Cortex of kidney (tissue), 1 donor: Measurements from ENCODE around the gene ATG10.
"Not testable (repeated sequence)": the region's sequence is repeated elsewhere in the genome, so short reads cannot be mapped to it uniquely, and the experiment has no call there.

Source experiments
- DNase-seq: peaks from one replicate; lab custom pipeline; 2025; lab: John Stamatoyannopoulos, UW

The ATG10 gene

GRCh38 chr5:82054004-82054710 lies 82.3 kb downstream of the ATG10 start:
- no peak for DNase-seq

DNA sequence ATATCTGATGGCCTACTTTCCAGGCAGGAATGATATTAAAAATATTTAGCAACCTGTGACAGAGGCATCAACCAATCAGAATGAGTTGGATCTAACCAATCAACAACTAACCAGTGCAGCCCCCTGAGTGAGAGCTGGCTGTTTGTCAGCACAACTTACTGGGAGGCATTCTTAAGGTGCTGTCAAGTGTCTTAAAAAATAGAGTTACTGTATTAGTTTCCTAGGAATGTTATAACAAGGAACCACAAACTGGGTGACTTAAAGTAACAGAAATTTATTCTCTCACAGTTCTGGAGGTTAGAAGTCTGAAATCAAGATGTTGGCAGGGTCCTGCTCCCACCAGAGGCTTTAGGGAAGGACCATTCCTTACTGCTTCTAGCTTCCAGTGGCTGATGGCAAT lies 85.2 kb downstream of the ATG10 start:
- no peak for DNase-seq

GRCh38 chr5:82058710-82059109 lies 86.9 kb downstream of the ATG10 start:
- no peak for DNase-seq

GRCh38 chr5:82066791-82067190 lies 95.0 kb downstream of the ATG10 start:
- DNase-seq: no peak

DNA sequence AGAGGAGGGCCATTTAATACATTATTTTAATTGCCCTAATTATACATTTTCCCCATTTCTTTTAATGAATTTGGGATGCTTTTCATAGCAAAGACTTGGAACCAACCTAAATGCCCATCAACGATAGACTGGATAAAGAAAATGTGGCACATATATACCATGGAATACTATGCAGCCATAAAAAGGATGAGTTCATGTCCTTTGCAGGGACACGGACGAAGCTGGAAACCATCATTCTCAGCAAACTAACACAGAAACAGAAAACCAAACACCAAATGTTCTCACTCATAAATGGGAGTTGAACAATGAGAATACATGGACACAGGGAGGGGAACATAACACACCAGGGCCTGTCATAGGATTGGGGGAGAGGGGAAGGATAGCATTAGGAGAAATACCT lies 96.2 kb downstream of the ATG10 start:
- DNase-seq: not testable (repeated sequence)

DNA sequence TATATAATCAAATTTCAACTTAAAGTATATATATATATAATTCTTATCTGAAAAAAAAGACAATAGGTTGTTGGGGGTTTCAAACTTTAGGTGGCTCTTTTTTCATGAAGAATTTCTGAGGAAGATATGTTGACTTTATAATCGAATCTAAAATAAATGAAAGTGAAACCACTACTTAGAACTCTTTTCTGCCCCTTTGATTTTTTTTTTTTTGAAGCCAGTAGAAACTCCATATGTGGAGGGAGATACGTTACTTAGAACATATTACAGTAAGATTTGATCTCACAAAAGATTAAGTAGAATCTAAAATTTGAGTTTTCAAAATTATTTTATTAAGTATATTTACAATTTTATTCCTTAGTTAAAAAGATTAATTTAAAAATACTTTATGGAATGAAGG lies 96.9 kb downstream of the ATG10 start:
- no peak for DNase-seq

DNA sequence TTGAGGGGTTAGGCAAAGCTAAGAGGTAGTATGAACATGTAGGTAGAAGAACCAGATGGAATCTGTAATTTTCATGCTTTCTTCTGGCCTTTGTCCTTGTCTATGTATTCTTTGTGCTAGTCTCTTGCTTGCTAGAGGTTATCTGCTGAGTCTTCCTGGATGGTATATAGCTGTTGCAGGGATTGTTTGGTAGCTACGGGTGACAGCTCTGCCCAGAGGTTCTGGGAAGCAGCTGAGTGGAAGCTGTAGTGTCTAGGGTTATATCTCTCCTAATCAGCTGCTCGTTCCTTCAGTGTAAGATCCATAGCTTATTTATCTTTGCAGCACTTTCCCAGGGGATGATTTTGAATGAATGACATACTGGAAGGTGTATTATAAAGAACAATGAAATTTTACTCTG lies 100.3 kb downstream of the ATG10 start:
- DNase-seq: no peak

DNA sequence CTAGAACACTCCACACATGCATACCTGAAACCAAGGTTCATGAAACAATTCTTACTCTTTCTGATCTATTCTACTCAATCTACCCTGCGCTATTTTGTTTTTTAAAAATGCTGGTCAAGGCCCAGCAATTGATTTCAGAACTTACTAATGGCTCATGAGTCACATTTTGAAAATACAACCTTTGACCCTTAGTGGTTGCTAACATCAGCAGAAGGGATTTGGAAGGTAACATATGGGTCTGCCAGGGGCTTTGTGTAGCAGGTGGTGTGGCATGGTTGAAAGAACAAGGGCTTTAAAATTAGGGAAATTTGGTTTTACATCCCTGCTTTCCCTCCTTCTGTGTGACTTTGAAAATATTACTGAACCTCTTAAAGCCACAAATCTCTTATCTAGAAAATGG lies 101.4 kb downstream of the ATG10 start:
- DNase-seq: no peak

DNA sequence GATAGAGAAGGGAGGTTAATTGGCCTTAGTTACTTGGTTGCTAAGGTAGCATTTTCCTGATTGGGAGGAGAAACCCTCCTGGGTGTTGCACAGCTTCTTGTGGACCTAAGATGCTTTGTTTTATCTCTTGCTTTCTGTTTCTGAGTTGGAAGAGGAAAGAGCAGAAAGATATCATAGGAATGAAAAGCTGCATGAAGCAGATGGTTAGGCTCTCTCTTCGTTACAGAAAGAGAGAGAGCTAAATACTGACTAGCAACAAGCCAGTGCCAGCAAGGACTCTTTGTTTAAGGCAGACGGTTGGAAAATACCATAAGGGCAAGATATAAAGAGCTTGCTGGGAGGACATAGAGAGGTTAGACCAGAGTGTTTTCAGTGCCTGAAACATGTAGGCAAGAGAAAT lies 103.1 kb downstream of the ATG10 start:
- DNase-seq: no peak

GRCh38 chr5:82077496-82077895 lies 105.7 kb downstream of the ATG10 start:
- no peak for DNase-seq

DNA sequence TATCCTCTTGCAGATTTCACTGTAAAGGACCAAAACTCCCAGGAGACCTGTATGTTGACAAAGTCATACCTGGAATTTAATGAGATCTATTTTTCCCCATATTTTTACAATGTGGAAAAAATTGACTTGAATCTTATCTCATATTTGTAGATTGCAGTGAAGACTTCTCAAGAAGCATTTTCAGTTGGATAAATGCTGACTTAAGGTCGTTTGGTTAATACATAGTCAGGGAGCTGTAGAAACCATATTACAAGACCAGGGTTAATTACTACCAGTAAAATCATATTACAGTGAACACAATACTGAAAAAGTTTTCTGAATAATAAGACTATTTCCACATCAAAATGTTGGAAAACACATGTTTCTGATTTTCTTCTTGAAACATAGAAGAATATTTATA lies 119.8 kb downstream of the ATG10 start:
- DNase-seq: no peak

DNA sequence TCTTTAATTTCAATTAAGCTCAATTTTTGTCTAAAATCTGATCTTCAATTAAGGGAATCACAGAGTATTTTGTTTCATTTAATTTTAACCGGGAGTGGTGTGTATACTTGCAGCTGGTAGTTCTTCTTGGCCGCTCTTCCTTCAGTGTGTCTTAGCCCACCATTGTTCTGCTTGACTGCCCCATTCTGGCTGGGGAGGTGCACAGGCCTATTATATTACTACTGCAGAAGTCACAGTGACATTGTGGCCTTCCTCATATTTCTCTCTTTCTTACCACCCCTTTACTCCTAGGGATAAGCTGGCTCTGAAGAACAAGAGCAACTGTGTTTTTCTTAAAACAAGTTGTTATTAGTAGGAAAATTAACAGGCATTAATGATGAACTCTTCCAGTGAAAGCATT lies 123.7 kb downstream of the ATG10 start:
- DNase-seq: no peak

- no peak for DNase-seq
Observed at GRCh38 chr5:82096249-82096648, 124.4 kb downstream of the ATG10 start.

DNA sequence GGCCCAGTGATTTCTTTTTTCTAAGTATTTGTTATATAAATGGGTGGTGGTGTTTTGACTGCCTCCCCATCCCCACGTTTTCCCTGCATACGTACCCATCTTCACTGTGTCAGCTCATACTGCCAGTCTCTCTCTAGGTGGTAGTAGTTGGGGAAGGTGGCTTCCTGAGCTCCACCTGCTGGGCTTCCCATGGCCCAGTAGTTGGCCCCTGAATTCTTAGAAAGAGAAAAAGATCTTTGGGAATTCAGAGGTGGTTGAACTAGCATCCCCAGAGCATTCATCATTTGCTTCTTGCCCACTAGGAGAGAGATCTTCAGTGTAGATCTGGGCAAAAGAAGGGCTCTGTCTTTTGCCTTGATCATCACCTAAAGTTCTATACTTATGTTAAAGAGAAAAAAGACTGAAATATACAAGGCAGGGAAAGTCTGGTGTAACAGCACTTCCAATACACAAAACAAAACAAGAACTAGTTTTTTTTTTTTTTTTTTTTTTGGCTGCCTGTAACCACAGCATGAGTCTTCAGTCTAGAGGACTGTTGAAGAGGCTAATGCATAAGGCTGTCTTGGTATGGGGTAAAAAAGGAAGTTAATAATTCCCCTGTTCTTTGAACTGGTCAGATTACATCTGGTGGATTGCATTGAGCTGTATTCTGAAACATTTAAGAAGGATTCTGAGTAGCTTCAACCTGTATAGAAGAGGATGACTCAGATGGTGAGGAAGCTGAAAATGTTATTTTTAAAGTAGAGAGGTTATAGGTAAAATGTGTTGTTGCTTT lies 128.7 kb downstream of the ATG10 start:
- no peak for DNase-seq

GRCh38 chr5:82104872-82105271 lies 133.0 kb downstream of the ATG10 start:
- DNase-seq: no peak

DNA sequence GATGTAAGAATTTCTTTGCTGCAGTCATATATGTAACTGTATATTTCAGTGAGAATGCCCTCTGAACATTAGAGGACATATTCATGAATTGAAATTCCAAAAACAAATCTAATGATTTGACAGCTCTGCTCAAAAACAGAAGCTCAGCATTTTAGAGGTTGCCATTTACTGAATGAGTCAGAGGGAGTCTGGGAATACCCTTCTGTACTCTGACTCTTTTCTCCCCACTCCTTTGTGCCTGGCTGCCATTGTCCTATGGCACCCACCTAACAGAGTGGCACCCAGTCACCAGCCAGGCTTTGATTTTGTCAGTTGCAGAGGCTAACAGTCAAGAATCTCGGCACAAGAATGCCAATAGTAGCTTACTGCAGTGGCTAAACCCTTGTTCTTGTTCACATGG lies 133.6 kb downstream of the ATG10 start:
- DNase-seq: no peak

DNA sequence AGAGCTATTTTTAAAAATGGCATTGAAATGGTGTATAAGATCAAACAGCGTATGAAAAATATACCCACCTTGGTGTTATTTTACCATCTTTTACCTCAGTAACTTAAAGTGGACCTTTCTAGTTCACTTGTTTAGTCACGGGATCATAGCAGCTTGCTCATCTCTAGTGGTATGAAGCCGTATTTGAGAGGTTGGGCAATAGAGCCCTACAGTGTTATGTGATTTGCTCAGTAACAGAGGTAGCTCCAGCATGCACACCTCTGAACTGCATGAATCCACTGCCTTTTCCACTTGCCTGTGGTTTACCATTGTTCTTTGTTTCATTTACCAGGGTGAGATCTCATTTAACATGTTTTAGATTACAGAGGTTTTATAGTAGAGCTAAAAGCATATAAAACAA lies 134.4 kb downstream of the ATG10 start:
- no peak for DNase-seq

- DNase-seq: no peak
Observed at GRCh38 chr5:82106756-82107155, 134.9 kb downstream of the ATG10 start.

GRCh38 chr5:82107267-82107666 lies 135.4 kb downstream of the ATG10 start:
- DNase-seq: no peak

- DNase-seq: no peak
Observed at GRCh38 chr5:82109013-82109412, 137.2 kb downstream of the ATG10 start.

GRCh38 chr5:82109915-82110314 lies 138.1 kb downstream of the ATG10 start:
- DNase-seq: not testable (repeated sequence)

DNA sequence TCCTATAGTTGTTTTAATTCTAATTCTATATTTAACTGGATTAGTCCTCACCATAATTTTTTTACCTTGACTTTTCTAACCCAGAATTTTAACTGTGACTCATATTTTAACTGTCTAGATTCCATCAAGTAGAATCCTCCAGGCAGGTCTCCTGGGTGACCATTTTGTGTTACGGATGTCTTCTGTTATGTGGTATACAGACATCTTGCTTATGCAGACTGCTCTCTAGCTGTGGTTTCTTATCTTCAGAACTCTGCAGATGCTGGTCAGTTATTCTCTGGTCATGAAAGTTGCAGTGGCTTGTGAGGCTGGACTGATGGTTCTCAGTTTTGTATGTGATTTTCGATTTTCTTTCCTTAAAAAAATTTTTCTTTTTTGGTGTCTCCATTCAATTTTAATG lies 139.4 kb downstream of the ATG10 start:
- no peak for DNase-seq

DNA sequence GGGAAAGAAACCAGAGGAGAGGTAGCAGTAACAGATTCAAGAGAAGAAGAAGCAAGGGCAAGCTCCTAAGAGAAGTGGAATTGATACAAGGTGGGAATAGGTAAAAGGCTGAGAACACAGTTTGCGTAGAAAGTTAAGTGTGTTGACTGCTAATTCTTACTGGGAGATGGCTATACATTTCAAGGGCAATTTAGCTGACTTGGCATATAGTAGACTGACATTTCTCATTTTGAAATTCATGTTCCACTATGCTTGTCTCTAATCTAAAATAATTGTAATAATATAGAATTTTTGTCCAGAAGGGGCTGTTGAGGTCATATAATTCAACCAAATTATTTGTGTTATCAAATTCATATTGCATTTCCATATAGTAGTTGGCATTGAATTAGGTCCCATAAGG lies 144.0 kb downstream of the ATG10 start:
- DNase-seq: no peak

- DNase-seq: no peak
Observed at GRCh38 chr5:82119889-82120288, 148.1 kb downstream of the ATG10 start.
